ENCODE measurements around the gene TXNDC2. TPM values are rescaled to one million over a fixed set of nuclear protein-coding genes. Genes with fewer than 3 reads are reported as not detected.

TXNDC2 gene
- total RNA-seq, 1 donor from 2014 or later = under 0.01 TPM

GRCh38 chr18:9913151-9913525 lies 27.4 kb downstream of the TXNDC2 start:
- no peaks in the 10 kb centered on the region for H3K36me3 ChIP-seq (ENCODE audit: control insufficient read depth, insufficient read depth, low read length)
- no peak for FAIRE-seq
- no peak for DNase-seq (ENCODE audit: low read depth)

DNA sequence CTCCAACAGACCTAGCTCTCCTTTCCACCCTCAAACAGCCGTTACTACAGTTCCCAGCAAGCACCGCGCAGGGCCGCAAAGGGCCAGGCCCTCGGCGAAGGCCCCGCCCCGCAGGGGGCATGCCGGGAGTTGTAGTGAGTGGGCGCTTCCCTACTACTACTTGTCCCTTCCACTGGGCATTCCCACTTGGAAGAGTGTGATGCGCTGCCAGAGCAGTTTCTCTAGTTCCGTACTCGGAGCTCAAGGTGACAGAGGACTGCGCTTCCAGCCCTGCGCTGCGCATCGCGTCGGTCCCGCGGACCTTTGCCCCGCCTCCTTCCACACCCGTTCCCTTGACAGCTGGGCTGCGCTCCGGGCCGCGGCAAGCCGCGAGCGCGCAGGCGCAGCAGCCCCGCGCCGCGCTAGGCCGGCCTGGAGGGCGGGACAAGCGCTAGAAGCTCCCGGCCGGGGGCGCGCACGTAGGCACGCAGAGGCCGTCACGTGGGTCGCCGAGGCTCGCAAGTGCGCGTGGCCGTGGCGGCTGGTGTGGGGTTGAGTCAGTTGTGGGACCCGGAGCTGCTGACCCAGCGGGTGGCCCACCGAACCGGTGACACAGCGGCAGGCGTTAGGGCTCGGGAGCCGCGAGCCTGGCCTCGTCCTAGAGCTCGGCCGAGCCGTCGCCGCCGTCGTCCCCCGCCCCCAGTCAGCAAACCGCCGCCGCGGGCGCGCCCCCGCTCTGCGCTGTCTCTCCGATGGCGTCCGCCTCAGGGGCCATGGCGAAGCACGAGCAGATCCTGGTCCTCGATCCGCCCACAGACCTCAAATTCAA lies 28.0 kb downstream of the TXNDC2 start, which contains the start of gene VAPA:
Gene VAPA, plus strand, starts transcription at position 491 of the 808 bp plus-strand sequence. Its CDS starts 241 bp downstream, at position 732.
- H3K4me3 ChIP-seq (ENCODE audit: low read depth, low read length) = peak within 1 kb of the TSS; percentile 91
- FAIRE-seq = no peak
- TF ChIP-seq, protein P1, sequence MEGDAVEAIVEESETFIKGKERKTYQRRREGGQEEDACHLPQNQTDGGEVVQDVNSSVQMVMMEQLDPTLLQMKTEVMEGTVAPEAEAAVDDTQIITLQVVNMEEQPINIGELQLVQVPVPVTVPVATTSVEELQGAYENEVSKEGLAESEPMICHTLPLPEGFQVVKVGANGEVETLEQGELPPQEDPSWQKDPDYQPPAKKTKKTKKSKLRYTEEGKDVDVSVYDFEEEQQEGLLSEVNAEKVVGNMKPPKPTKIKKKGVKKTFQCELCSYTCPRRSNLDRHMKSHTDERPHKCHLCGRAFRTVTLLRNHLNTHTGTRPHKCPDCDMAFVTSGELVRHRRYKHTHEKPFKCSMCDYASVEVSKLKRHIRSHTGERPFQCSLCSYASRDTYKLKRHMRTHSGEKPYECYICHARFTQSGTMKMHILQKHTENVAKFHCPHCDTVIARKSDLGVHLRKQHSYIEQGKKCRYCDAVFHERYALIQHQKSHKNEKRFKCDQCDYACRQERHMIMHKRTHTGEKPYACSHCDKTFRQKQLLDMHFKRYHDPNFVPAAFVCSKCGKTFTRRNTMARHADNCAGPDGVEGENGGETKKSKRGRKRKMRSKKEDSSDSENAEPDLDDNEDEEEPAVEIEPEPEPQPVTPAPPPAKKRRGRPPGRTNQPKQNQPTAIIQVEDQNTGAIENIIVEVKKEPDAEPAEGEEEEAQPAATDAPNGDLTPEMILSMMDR (IDR thresholded peaks at IDR 0.05; ENCODE audit: insufficient read depth, low read length, severe bottlenecking) = no peak
- no peaks in the 10 kb centered on the region for H3K36me3 ChIP-seq (ENCODE audit: control insufficient read depth, insufficient read depth, low read length)
- DNase-seq (ENCODE audit: low read depth) = peak; percentile 92
- no peaks in the 10 kb centered on the region for H3K27me3 ChIP-seq (ENCODE audit: control insufficient read depth, insufficient read depth, low read length)

More at GRCh38 chr18:9913151-9913525, 27.4 kb downstream of the TXNDC2 start:
- TF ChIP-seq, protein P1 (IDR thresholded peaks at IDR 0.05; ENCODE audit: insufficient read depth, low read length, severe bottlenecking) = no peak
- Histone ChIP-seq H3K4me3 (ENCODE audit: low read depth, low read length) (peak overlapping the region; percentile 91), H3K27me3 (ENCODE audit: control insufficient read depth, insufficient read depth, low read length) (no peaks in the 10 kb centered on the region)

- FAIRE-seq = no peak
Observed at GRCh38 chr18:9914334-9914583, 28.5 kb downstream of the TXNDC2 start.

DNA sequence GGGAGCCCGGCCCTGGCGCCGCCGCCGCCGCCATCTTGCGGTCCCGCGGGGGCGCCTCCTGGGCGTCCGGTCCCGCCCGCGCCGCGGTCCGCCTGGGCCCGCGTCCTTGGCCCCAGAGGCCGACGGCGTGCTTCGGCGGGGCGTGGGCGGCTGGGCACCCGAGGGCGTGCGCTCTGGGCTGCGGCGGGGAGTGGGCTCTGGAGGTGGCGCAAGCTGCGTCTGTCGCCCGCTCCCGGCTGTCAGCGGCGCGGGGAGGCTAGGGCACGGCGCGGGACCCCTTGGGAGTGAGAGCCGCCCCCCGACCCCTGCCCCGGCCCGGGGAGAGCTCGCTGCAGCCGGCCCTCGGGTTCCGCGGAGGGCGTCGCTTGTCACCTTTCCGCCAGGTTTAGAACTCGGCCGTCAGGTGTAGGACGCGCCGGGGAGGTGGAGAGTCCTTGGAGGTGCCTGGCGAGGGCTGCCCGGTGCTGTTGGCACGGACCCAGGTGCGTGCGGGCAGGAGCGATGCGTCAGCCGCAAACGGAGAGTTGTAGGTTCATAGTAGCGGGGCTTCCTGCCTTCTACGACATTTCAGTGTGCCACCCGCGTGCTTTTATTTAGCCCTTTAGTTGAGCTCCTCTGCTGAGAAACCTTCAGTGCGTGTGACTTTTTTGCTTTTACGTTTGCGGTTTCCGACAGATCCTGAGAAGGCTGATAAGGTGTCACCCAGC lies 29.0 kb downstream of the TXNDC2 start:
- FAIRE-seq (no peak), DNase-seq (ENCODE audit: low read depth) (peak; percentile 80)
- Histone ChIP-seq H3K4me3 (ENCODE audit: low read depth, low read length) (peak overlapping the region; percentile 91), H3K27me3 (ENCODE audit: control insufficient read depth, insufficient read depth, low read length) (no peaks in the 10 kb centered on the region), H3K36me3 (ENCODE audit: control insufficient read depth, insufficient read depth, low read length) (no peaks in the 10 kb centered on the region)
- TF ChIP-seq, protein P1 (IDR thresholded peaks at IDR 0.05; ENCODE audit: insufficient read depth, low read length, severe bottlenecking) = no peak

More at GRCh38 chr18:9914334-9914583, 28.5 kb downstream of the TXNDC2 start:
- peak overlapping the region; percentile 91 for H3K4me3 ChIP-seq (ENCODE audit: low read depth, low read length)
- DNase-seq (ENCODE audit: low read depth) = no peak
- H3K27me3 ChIP-seq (ENCODE audit: control insufficient read depth, insufficient read depth, low read length) = no peaks in the 10 kb centered on the region
- TF ChIP-seq, protein P1 (IDR thresholded peaks at IDR 0.05; ENCODE audit: insufficient read depth, low read length, severe bottlenecking) = no peak
- H3K36me3 ChIP-seq (ENCODE audit: control insufficient read depth, insufficient read depth, low read length) = no peaks in the 10 kb centered on the region

GRCh38 chr18:9915291-9916076 lies 29.7 kb downstream of the TXNDC2 start:
- H3K36me3 ChIP-seq (ENCODE audit: control insufficient read depth, insufficient read depth, low read length) = no peaks in the 10 kb centered on the region
- H3K27me3 ChIP-seq (ENCODE audit: control insufficient read depth, insufficient read depth, low read length) = no peaks in the 10 kb centered on the region
- FAIRE-seq (no peak), DNase-seq (ENCODE audit: low read depth) (no peak)
- TF ChIP-seq, protein P1 (IDR thresholded peaks at IDR 0.05; ENCODE audit: insufficient read depth, low read length, severe bottlenecking) = no peak
- peak overlapping the region; percentile 91 for H3K4me3 ChIP-seq (ENCODE audit: low read depth, low read length)
